ENCODE results near the gene TMEM37.
"Not testable (repeated sequence)": the region's sequence is repeated elsewhere in the genome, so short reads cannot be mapped to it uniquely, and the experiment has no call there.

The TMEM37 gene

GRCh38 chr2:119431155-119431975 lies at the start of gene TMEM37:
TMEM37 (plus strand) TSS chr2:119431854; CDS start chr2:119431904, 50 bp downstream.
- peak within 1 kb of the TSS; percentile 62 for H3K4me3 ChIP-seq (ENCODE audit: low read depth, low read length)

DNA sequence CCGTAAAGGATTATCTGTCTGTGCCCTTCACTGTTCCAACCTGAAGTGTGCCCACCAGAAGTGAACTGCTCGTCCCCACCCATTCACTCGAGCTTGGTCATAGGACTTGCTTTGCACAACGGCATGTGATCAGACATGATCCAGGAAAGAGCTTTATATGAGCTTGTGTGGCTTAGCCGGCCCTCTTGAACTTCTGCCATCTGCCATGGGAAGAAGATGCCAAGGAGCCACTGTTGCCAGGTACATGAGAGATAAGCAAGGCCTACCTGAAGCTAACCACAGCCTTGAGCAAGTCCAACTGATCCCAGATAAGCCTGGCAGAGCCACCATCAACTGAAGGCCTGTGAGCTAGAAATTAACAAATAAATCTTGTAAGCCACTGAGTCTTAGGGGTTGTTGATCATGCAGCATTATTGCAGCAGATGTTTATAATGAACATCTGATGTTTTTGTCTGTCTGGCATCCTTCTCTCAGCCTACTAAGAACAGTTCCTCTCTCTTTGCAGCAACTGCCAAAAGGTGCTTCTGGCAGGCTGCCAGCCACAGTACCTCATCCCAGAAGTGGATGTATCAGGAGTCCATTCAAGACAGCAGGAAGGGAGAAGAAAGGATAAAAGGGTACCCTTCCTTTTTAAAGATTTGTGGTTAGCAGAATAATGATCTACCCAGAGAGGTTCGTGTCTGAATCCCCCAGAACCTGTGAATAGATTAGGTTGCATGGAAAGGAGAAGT lies 48.1 kb upstream of the TMEM37 start:
- H3K4me3 ChIP-seq (ENCODE audit: low read depth, low read length): no peak overlapping the region

DNA sequence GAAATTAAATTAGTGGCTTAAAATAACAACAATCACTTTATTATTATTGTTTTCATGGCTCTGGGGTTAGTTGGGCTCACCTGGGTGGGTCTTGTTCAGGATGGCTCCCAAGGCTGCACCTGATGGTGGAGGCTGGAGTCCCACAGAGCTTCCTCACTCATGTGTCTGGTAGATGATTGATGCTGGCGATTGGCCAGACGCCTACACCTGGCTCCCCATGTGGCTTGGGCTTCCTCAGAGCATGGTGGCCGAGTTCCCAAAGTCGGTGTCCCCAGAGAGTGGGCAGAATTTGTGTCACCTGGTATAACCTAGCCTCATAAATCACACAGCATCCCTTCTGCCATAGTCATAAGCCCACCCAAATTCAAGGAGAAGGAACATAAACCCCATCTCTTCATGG lies 46.7 kb upstream of the TMEM37 start:
- H3K4me3 ChIP-seq (ENCODE audit: low read depth, low read length): no peak overlapping the region

GRCh38 chr2:119385466-119385865 lies 46.2 kb upstream of the TMEM37 start:
- no peak overlapping the region for H3K4me3 ChIP-seq (ENCODE audit: low read depth, low read length)

DNA sequence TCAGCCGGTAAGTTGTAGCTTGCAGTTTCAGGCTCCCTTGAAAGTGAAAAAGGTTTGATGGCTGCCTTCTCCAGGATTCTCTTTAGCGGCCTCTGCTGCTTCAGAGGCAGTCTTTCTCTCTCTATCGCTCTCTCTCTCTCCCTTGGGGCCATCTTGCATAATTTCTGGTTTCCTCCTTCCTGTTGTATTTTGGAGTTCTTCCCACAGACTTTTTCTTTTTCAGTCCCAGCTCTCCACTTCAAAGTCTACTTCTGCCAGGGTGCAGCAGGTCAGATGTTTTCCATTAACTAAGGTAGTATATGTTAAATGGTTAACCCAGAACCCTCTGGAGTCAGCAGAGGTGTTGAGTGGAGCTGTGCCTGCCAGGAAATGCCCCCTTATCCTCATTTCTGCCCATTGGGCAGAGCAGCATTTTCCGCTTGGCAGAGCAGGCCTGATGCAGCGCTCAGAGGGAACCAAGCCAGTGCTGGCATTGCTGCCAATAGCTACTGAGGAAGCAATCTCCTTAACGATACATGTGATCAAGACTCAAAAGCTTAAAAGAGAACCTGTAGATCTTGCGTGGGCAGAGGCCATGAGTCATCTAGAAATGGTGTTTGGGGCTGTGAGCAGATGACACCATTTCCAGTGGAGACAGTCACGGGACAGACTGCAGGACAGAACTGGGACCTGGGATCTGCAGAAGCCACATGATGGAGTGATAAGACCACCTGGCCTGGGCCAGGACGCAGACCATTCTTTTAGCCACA lies 44.1 kb upstream of the TMEM37 start:
- H3K4me3 ChIP-seq (ENCODE audit: low read depth, low read length): no peak overlapping the region

- H3K4me3 ChIP-seq (ENCODE audit: low read depth, low read length): no peak overlapping the region
Measured at GRCh38 chr2:119389615-119390306, 41.9 kb upstream of the TMEM37 start.

- H3K4me3 ChIP-seq (ENCODE audit: low read depth, low read length): no peak overlapping the region
Measured at GRCh38 chr2:119393971-119394748, 37.5 kb upstream of the TMEM37 start.

- no peak overlapping the region for H3K4me3 ChIP-seq (ENCODE audit: low read depth, low read length)
Measured at GRCh38 chr2:119397196-119397595, 34.5 kb upstream of the TMEM37 start.

- no peak overlapping the region for H3K4me3 ChIP-seq (ENCODE audit: low read depth, low read length)
Measured at GRCh38 chr2:119402106-119402505, 29.5 kb upstream of the TMEM37 start.

DNA sequence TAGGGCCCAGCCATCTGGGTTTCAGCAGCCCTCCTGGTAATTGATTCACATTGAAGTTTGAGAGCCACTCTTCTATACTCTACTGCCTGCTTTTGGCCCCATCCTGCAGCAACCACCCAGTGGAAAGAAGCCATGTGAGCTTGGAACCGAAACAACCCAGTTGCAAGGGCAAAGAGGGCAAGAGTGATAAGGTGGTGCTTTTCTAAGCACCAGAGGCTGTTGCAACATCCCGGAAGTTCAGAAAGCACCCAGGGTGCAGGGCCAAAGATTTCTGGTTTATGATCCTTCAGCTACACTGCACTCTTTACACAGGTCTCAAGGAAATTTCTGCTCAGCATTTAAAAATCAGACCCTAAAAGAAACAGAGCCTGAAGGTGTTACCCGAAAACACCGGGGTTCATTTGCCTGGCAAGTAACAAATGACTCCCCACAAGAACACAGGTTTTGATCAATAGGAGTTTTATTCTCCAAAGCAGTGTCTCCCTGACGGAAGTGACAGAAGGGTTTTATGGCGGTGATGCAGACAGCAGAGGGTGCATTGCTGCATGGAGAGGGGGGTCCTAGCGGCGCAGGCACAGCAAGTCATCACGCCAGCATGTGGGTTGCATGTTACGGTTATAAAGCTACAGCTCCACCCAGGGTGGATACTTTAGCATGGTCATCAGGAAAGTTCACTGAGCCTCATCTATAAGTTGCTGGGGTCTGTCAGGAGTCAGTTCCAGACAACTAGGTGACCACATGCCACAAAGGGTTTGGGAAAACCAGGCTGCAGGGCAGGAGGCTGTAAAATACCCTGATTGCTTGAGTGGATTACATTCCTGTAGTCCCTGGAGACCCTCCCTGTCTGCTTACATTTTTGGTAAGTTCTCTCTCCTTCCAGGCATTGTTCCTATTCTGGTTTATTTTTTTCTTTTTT lies 28.8 kb upstream of the TMEM37 start:
- no peak overlapping the region for H3K4me3 ChIP-seq (ENCODE audit: low read depth, low read length)

GRCh38 chr2:119403618-119404017 lies 28.0 kb upstream of the TMEM37 start:
- not testable (repeated sequence) for H3K4me3 ChIP-seq (ENCODE audit: low read depth, low read length)

DNA sequence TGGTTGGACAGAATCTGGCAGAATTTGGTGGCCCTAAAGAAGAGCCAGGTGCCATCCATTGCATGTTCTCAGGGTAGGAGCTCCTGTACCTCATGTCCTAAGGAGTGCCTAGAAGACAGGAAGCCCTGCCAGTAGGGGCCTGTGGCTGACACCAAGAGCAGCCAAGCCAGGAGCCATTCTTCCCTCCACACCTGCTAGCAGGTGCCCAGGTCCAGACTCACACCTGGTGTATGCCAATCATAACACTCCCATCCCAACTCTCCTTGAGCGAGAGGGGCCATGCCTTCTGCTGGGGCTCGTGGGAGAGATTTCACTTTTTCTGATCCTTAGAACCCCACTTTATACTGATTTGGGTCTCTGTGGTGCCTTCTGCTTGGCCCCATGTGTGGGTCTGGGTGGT lies 26.5 kb upstream of the TMEM37 start:
- no peak overlapping the region for H3K4me3 ChIP-seq (ENCODE audit: low read depth, low read length)

DNA sequence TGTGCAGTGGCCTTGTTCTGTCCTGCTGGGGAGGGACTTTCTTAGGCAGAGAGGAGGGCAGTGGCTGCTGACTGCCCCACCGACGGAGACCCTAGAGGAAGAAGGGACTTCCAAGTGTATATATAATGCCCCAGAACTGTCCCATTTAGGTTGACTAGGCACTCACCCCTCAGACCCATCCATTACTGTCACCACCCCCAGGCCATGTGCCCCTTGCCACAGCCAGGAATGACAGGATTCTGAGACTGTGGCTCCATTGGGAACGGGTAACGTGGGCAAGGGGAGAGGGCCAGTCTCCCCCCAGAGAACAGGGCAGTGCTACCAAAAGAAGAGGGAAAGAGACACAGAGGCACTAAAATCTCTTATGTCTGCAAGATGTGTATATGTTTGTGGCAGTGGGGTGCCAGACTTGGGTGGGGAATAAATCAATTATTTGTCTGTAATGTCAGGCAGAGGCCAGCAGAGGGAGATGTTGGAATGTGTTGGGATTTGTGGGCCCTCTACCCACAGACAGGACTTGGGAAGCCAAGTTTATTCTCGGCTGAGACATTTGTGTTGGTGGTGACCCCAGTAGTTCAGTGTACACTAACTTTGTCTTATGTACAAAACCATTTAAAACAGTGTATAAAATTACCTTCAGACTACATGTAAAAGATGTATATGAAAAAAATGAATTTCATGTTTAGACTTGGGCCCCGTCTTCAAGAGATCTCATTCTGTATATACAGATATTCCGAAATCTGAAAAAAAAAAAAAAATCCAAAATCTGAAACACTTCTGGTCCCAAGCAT lies 24.0 kb upstream of the TMEM37 start:
- H3K4me3 ChIP-seq (ENCODE audit: low read depth, low read length): no peak overlapping the region

- H3K4me3 ChIP-seq (ENCODE audit: low read depth, low read length): no peak overlapping the region
Measured at GRCh38 chr2:119408221-119408619, 23.4 kb upstream of the TMEM37 start.

GRCh38 chr2:119409506-119409905 lies 22.1 kb upstream of the TMEM37 start:
- no peak overlapping the region for H3K4me3 ChIP-seq (ENCODE audit: low read depth, low read length)

DNA sequence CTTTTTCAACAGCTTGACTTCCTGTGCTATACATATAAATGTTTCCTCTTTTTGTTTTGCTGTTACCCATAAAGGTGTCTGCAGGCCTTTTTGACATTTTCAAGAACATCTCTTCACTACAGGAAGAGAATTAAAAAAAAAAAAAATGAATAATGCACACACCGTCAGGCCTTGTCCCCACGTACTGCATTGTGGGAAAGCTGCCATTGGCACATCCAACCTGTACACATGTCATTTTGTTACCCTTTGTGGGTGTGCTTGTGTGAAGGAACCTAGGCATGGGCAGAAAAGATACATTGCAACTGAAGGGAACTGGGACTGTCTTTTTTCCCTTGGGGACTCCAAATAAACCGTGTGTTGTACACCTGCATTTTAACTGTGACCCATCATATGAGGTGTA lies 16.8 kb upstream of the TMEM37 start:
- no peak overlapping the region for H3K4me3 ChIP-seq (ENCODE audit: low read depth, low read length)

GRCh38 chr2:119415630-119416029 lies 16.0 kb upstream of the TMEM37 start:
- H3K4me3 ChIP-seq (ENCODE audit: low read depth, low read length): no peak overlapping the region

DNA sequence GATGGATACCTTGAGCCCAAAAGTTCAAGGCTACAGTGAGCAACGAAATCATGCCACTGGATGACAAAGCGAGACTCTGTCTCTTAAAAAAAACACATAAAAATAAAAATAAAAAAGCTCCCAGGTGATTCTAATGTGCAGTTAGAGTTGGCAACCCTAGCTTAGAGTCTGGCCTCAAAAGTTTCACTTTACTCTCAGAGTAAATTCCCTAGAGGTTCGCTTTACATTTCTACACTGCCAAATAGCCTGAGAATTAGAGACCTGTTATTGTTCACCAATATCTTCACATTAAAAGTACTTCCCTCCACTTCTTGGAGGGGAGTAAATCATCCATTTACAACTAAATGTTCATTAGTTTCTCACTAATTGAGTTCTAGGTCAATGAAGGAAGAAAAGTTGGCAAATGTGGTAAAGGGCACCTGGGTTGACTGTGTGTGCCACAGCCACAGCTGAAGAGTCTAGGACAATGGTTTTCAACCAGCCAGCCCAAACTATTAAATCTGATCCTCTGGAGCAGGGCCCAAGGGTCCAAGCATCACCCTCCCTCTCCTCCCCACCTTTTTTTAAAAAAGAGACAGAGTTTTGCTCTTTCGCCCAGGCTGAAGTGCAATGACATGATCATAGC lies 15.2 kb upstream of the TMEM37 start:
- H3K4me3 ChIP-seq (ENCODE audit: low read depth, low read length): no peak overlapping the region

Data from iPS-11a (cell line).